ENCODE data around the gene PALD1. TPM values are rescaled to one million over a fixed set of nuclear protein-coding genes. Genes with fewer than 3 reads are reported as not detected.

Gene PALD1
- total RNA-seq, 1 experiment from 2014 or later, result 0.38 TPM

- peaks cover 80% of the 10 kb centered on the region for H3K27me3 Mint-ChIP-seq (ENCODE audit: unreplicated experiment)
- H3K36me3 Mint-ChIP-seq (ENCODE audit: insufficient read depth, unreplicated experiment), result no peaks in the 10 kb centered on the region
- DNase-seq, result no peak
- no peaks in the 10 kb centered on the region for H3K9me3 Mint-ChIP-seq (ENCODE audit: low read depth, unreplicated experiment)
- H3K4me1 Mint-ChIP-seq (ENCODE audit: low read depth, unreplicated experiment), result no peaks in the 10 kb centered on the region
- CTCF ChIA-PET, result no interaction called here
- H3K4me3 Mint-ChIP-seq (ENCODE audit: low read depth, unreplicated experiment), result no peak overlapping the region
- intact Hi-C loops (cut with micrococcal nuclease; ENCODE audit: unreplicated experiment), result no loop called here
- TF ChIP-seq CTCF (IDR thresholded peaks at IDR 0.05; ENCODE audit: unreplicated experiment), result no peak
- H3K27ac Mint-ChIP-seq (ENCODE audit: unreplicated experiment), result no peak overlapping the region
- no TSS peak for BruUV-seq (replicated peaks)
These were observed 54.6 kb downstream of the PALD1 start for GRCh38 chr10:70533189-70533558.

GRCh38 chr10:70534281-70534680 lies 55.7 kb downstream of the PALD1 start:
- no peak for TF ChIP-seq CTCF (IDR thresholded peaks at IDR 0.05; ENCODE audit: unreplicated experiment)
- BruUV-seq (replicated peaks), result no TSS peak
- DNase-seq, result no peak
- Mint-ChIP-seq H3K4me1 (ENCODE audit: low read depth, unreplicated experiment) (no peaks in the 10 kb centered on the region), H3K4me3 (ENCODE audit: low read depth, unreplicated experiment) (no peak overlapping the region), H3K27me3 (ENCODE audit: unreplicated experiment) (peaks cover 75% of the 10 kb centered on the region), H3K36me3 (ENCODE audit: insufficient read depth, unreplicated experiment) (no peaks in the 10 kb centered on the region), H3K9me3 (ENCODE audit: low read depth, unreplicated experiment) (no peaks in the 10 kb centered on the region), H3K27ac (ENCODE audit: unreplicated experiment) (no peak overlapping the region)
- intact Hi-C loops (cut with micrococcal nuclease; ENCODE audit: unreplicated experiment), result no loop called here
- CTCF ChIA-PET, result no interaction called here

GRCh38 chr10:70535001-70535400 lies 56.4 kb downstream of the PALD1 start:
- DNase-seq, result no peak
- CTCF ChIA-PET, result interaction anchor here (0.7 kb wide), 1 partner anchor 40 kb away, joined by 7 read pairs; no protein-coding TSS in a partner anchor
- intact Hi-C loops (cut with micrococcal nuclease; ENCODE audit: unreplicated experiment), result no loop called here
- Mint-ChIP-seq H3K9me3 (ENCODE audit: low read depth, unreplicated experiment) (no peaks in the 10 kb centered on the region), H3K36me3 (ENCODE audit: insufficient read depth, unreplicated experiment) (no peaks in the 10 kb centered on the region), H3K4me3 (ENCODE audit: low read depth, unreplicated experiment) (no peak overlapping the region), H3K27me3 (ENCODE audit: unreplicated experiment) (peaks cover 75% of the 10 kb centered on the region), H3K27ac (ENCODE audit: unreplicated experiment) (no peak overlapping the region), H3K4me1 (ENCODE audit: low read depth, unreplicated experiment) (no peaks in the 10 kb centered on the region)
- BruUV-seq (replicated peaks), result no TSS peak
- TF ChIP-seq CTCF (IDR thresholded peaks at IDR 0.05; ENCODE audit: unreplicated experiment), result no peak

GRCh38 chr10:70535451-70535850 lies 56.9 kb downstream of the PALD1 start:
- Mint-ChIP-seq H3K27me3 (ENCODE audit: unreplicated experiment) (peaks cover 75% of the 10 kb centered on the region), H3K27ac (ENCODE audit: unreplicated experiment) (no peak overlapping the region), H3K36me3 (ENCODE audit: insufficient read depth, unreplicated experiment) (no peaks in the 10 kb centered on the region), H3K4me3 (ENCODE audit: low read depth, unreplicated experiment) (no peak overlapping the region), H3K4me1 (ENCODE audit: low read depth, unreplicated experiment) (no peaks in the 10 kb centered on the region), H3K9me3 (ENCODE audit: low read depth, unreplicated experiment) (no peaks in the 10 kb centered on the region)
- no peak for DNase-seq
- intact Hi-C loops (cut with micrococcal nuclease; ENCODE audit: unreplicated experiment), result no loop called here
- CTCF ChIA-PET, result interaction anchor here (0.7 kb wide), 1 partner anchor 40 kb away, joined by 7 read pairs; no protein-coding TSS in a partner anchor
- no peak for TF ChIP-seq CTCF (IDR thresholded peaks at IDR 0.05; ENCODE audit: unreplicated experiment)
- BruUV-seq (replicated peaks), result no TSS peak
